Measurements from ENCODE around the gene MIA. TPM values are rescaled to one million over a fixed set of nuclear protein-coding genes. Genes with fewer than 3 reads are reported as not detected.
A peak's percentile ranks its signal among the peaks of the same experiment; 100 is the strongest.

The MIA gene
- total RNA-seq, 3 donors from 2014 or later: 5.6 to 47.3 TPM; not detected in 1

GRCh38 chr19:40744554-40745401, 30.5 kb upstream of the MIA start:
- H3K9me3 ChIP-seq: no peaks in the 10 kb centered on the region
- intact Hi-C loops (cut with DNase I; ENCODE audit: low total_unique reads): no loop called here
- no peaks in the 10 kb centered on the region for H3K36me3 ChIP-seq
- DNase-seq (ENCODE audit: low spot score in 2 of 2): no peak
- TF ChIP-seq POLR2A (IDR thresholded peaks at IDR 0.05) (no peak), POLR2AphosphoS5 (IDR thresholded peaks at IDR 0.05) (no peak), CTCF (IDR thresholded peaks at IDR 0.05) (no peak)
- H3K27ac ChIP-seq: peak overlapping the region in 1 of 2 donors; percentile 58
- H3K4me1 ChIP-seq: peaks cover 0 to 11% of the 10 kb centered on the region in 2 donors
- H3K27me3 ChIP-seq: no peaks in the 10 kb centered on the region
- H3K4me3 ChIP-seq: no peak overlapping the region

- no peak for DNase-seq (ENCODE audit: low spot score in 2 of 2)
- H3K4me1 ChIP-seq: peaks cover 0 to 11% of the 10 kb centered on the region in 2 donors
- H3K4me3 ChIP-seq: no peak overlapping the region
- H3K9me3 ChIP-seq: no peaks in the 10 kb centered on the region
- no peaks in the 10 kb centered on the region for H3K27me3 ChIP-seq
- peak overlapping the region in 1 of 2 donors; percentile 58 for H3K27ac ChIP-seq
- no peaks in the 10 kb centered on the region for H3K36me3 ChIP-seq
- intact Hi-C loops (cut with DNase I; ENCODE audit: low total_unique reads): no loop called here
- no peak for TF ChIP-seq CTCF (IDR thresholded peaks at IDR 0.05)
Observed at GRCh38 chr19:40745402-40745780, 29.9 kb upstream of the MIA start.

GRCh38 chr19:40747536-40747935, 27.8 kb upstream of the MIA start:
- no peaks in the 10 kb centered on the region for H3K36me3 ChIP-seq
- no peak overlapping the region for H3K4me3 ChIP-seq
- no peaks in the 10 kb centered on the region for H3K27me3 ChIP-seq
- peaks cover 0 to 11% of the 10 kb centered on the region in 2 donors for H3K4me1 ChIP-seq
- TF ChIP-seq CTCF (IDR thresholded peaks at IDR 0.05) (no peak), POLR2A (IDR thresholded peaks at IDR 0.05) (no peak), POLR2AphosphoS5 (IDR thresholded peaks at IDR 0.05) (no peak)
- no peak for DNase-seq (ENCODE audit: low spot score in 2 of 2)
- H3K9me3 ChIP-seq: no peaks in the 10 kb centered on the region
- no peak overlapping the region for H3K27ac ChIP-seq
- intact Hi-C loops (cut with DNase I; ENCODE audit: low total_unique reads): no loop called here

- Histone ChIP-seq H3K27me3 (no peaks in the 10 kb centered on the region), H3K9me3 (no peaks in the 10 kb centered on the region), H3K4me3 (peak within 1 kb of the TSS; percentile 62 to 86 (median 78)), H3K4me1 (peaks cover 0 to 22% of the 10 kb centered on the region in 2 donors), H3K36me3 (no peaks in the 10 kb centered on the region), H3K27ac (peak within 1 kb of the TSS; percentile 93 to 96)
- TF ChIP-seq POLR2A (IDR thresholded peaks at IDR 0.05): peak; percentile 79
- TF ChIP-seq POLR2AphosphoS5 (IDR thresholded peaks at IDR 0.05): peak; percentile 82 to 97 (median 97)
- peak in 2 of 3 donors; percentile 12 to 18 for TF ChIP-seq CTCF (IDR thresholded peaks at IDR 0.05)
- peak; percentile 100 for DNase-seq (ENCODE audit: low spot score in 2 of 2)
- intact Hi-C loops (cut with DNase I; ENCODE audit: low total_unique reads): loop anchor here (5.0 kb wide), 1 partner anchor 88 kb away; no protein-coding TSS in a partner anchor
Observed at GRCh38 chr19:40750058-40750873, 25.1 kb upstream of the MIA start, which contains the start of gene ACTMAP. Gene ACTMAP, minus strand, starts transcription at chr19:40750477. Its CDS starts 674 bp downstream, at chr19:40749803.

All from breast epithelium (tissue), 4 donors.